HepG2 (cell line): ENCODE data around the gene TESPA1. TPM values are rescaled to one million over a fixed set of nuclear protein-coding genes. Genes with fewer than 3 reads are reported as not detected.

Experiments
- ATAC-seq: fragments of 200-7000 bp; cut with Tn5 transposase; 3 replicates; pipeline ENCODE4 v1.9.1; 2020; ENCODE audit warnings: mild to moderate bottlenecking, moderate library complexity
- BruUV-seq: library from RNA; stranded (reverse); fragments of 400-500 nt; replicated peaks from 2 replicates; lab custom pipeline; 2021; lab: Mats Ljungman, UMichigan
- CTCF ChIA-PET: fragments of 300-600 bp; formaldehyde crosslinking; extraction: SDS; loops from one replicate; lab custom pipeline; 2021; ENCODE audit warnings: low total read pairs, inconsistent platforms, low intra/inter-chr PET ratio; lab: Yijun Ruan, JAX
- POLR2A ChIA-PET: fragments of 350-600 bp; sonication (Branson Sonifier 250); formaldehyde crosslinking; loops from one replicate; lab custom pipeline; 2020; ENCODE audit warnings: antibody characterized with exemption, inconsistent platforms; lab: Yijun Ruan, JAX
- DNase-seq: peaks from one replicate; pipeline ENCODE4 v3.0.0-alpha.2; 2015; ENCODE audit warnings: low spot score
- FAIRE-seq: peaks from 3 replicates; lab custom pipeline; 2011; peaks lifted over from hg19 to GRCh38; lab: Jason Lieb, UNC
- H2AFZ ChIP-seq: one replicate; pipeline ENCODE4 v1.6.1; 2011; ENCODE audit warnings: low read length, inconsistent platforms
- H3K27ac ChIP-seq: fragments of 300-600 bp; 3 replicates; pipeline ENCODE4 v1.8.0; 2011; ENCODE audit warnings: mixed run types, mild to moderate bottlenecking, mixed read lengths, low read length, inconsistent platforms; ENCODE audit not compliant: insufficient read depth; ENCODE audit errors: extremely low read length
- H3K27me3 ChIP-seq, 2 experiments: fragments of 200-600 bp in 1 of 2; 2 replicates in 1 of 2; 3 replicates in 1 of 2; pipeline versions ENCODE4 v1.6.0 to v1.8.0; 2011; ENCODE audit warnings: low read length in 2 of 2, mild to moderate bottlenecking in 2 of 2, moderate library complexity in 2 of 2, inconsistent platforms in 1 of 2; ENCODE audit not compliant: insufficient read depth in 2 of 2, control insufficient read depth in 1 of 2
- H3K36me3 ChIP-seq, 2 experiments: fragments of 200-600 bp in 1 of 2; replicated peaks in 1 of 2; 2 replicates in 1 of 2; 3 replicates in 1 of 2; pipeline versions ENCODE4 v1.5.1 to v1.8.0; 2011; ENCODE audit warnings: low read length in 2 of 2, inconsistent platforms in 1 of 2; ENCODE audit not compliant: insufficient read depth in 2 of 2, control insufficient read depth in 1 of 2
- H3K4me1 ChIP-seq: 2 replicates; pipeline ENCODE4 v1.5.1; 2012; ENCODE audit warnings: low read length, inconsistent platforms; ENCODE audit not compliant: insufficient read depth
- H3K4me2 ChIP-seq: 2 replicates; pipeline ENCODE4 v1.6.0; 2011; ENCODE audit warnings: low read depth, low read length, inconsistent platforms
- H3K4me3 ChIP-seq, 3 experiments: fragments of 200-600 bp in 1 of 3; sonication (generic), shearing (Covaris generic) in 1 of 3; replicated peaks in 1 of 3; 2 replicates each; pipeline ENCODE4 v1.5.1; 2011 to 2016; ENCODE audit warnings: low read length in 3 of 3, inconsistent platforms in 2 of 3, low read depth in 2 of 3, mild to moderate bottlenecking in 2 of 3, control low read depth in 1 of 3, mixed read lengths in 1 of 3; ENCODE audit not compliant: insufficient read depth in 1 of 3
- H3K79me2 ChIP-seq: one replicate; pipeline ENCODE4 v1.6.1; 2011; ENCODE audit warnings: low read length, inconsistent platforms; ENCODE audit not compliant: insufficient read depth
- H3K9ac ChIP-seq: 2 replicates; pipeline ENCODE4 v1.6.0; 2011; ENCODE audit warnings: mild to moderate bottlenecking, low read depth, low read length, inconsistent platforms; ENCODE audit not compliant: insufficient read depth
- H3K9me3 ChIP-seq: 2 replicates; pipeline ENCODE4 v1.5.1; 2012; ENCODE audit warnings: mild to moderate bottlenecking, low read length
- H4K20me1 ChIP-seq: 2 replicates; pipeline ENCODE4 v1.6.0; 2011; ENCODE audit warnings: inconsistent platforms, mild to moderate bottlenecking, low read length, moderate library complexity; ENCODE audit not compliant: insufficient read depth
- CHD4 ChIP-seq: fragments of 200-600 bp; sonication (generic); IDR thresholded peaks from 2 replicates; pipeline ENCODE4 v1.7.0; 2017; ENCODE audit warnings: mild to moderate bottlenecking, low read length, borderline replicate concordance
- FIP1L1 ChIP-seq: fragments of 200-400 bp; formaldehyde crosslinking; IDR thresholded peaks from 2 replicates; pipeline ENCODE4 v1.6.1; 2018; ENCODE audit warnings: low read depth, mild to moderate bottlenecking, low read length, moderate library complexity, borderline replicate concordance; ENCODE audit not compliant: insufficient read depth
- FOSL1 ChIP-seq: sonication (generic); formaldehyde crosslinking; IDR thresholded peaks from 2 replicates; pipeline ENCODE4 v1.9.0; 2021; ENCODE audit warnings: missing genetic modification reagents, borderline replicate concordance
- IRF1 ChIP-seq: sonication (generic); formaldehyde crosslinking; IDR thresholded peaks from 2 replicates; pipeline ENCODE4 v1.4.0; 2020; ENCODE audit warnings: low read depth, mild to moderate bottlenecking, missing genetic modification reagents
- MYPOP ChIP-seq: sonication (generic); formaldehyde crosslinking; IDR thresholded peaks from 2 replicates; pipeline ENCODE4 v1.8.1; 2023; ENCODE audit warnings: mild to moderate bottlenecking, moderate library complexity, missing genetic modification reagents
- RFX1 ChIP-seq: fragments of 450-650 bp; IDR thresholded peaks from 2 replicates; pipeline ENCODE4 v1.6.1; 2017
- ZBTB20 ChIP-seq: sonication (generic); formaldehyde crosslinking; IDR thresholded peaks from 2 replicates; pipeline ENCODE4 v1.8.1; 2023; ENCODE audit warnings: missing genetic modification reagents, low read depth, mild to moderate bottlenecking, borderline replicate concordance
- ZBTB39 ChIP-seq: sonication (generic); formaldehyde crosslinking; IDR thresholded peaks from 2 replicates; pipeline ENCODE4 v1.5.0; 2020; ENCODE audit warnings: missing genetic modification reagents
- ZFP91 ChIP-seq: sonication (generic); formaldehyde crosslinking; IDR thresholded peaks from 2 replicates; pipeline ENCODE4 v1.9.0; 2022; ENCODE audit warnings: missing genetic modification reagents, mild to moderate bottlenecking, borderline replicate concordance
- ZIK1 ChIP-seq: sonication (generic); formaldehyde crosslinking; IDR thresholded peaks from 2 replicates; pipeline ENCODE4 v1.5.0; 2020; ENCODE audit warnings: mild to moderate bottlenecking, low read depth, missing genetic modification reagents, borderline replicate concordance
- ZNF18 ChIP-seq: sonication (generic); formaldehyde crosslinking; IDR thresholded peaks from 2 replicates; pipeline ENCODE4 v1.8.0; 2022; ENCODE audit warnings: mild to moderate bottlenecking, missing genetic modification reagents; ENCODE audit not compliant: insufficient replicate concordance
- ZNF260 ChIP-seq: sonication (generic); formaldehyde crosslinking; IDR thresholded peaks from 2 replicates; pipeline ENCODE4 v1.4.0; 2020; ENCODE audit warnings: missing genetic modification reagents, low read depth, mild to moderate bottlenecking, borderline replicate concordance
- ZNF652 ChIP-seq: IDR thresholded peaks from 2 replicates; pipeline ENCODE4 v1.6.1; 2016; ENCODE audit warnings: low read depth, borderline replicate concordance
- WGBS: methylation state at CpG from one replicate; pipeline ENCODE4 v1.1.6; 2017; ENCODE audit warnings: low lambda C conversion rate; 5-methylcytosine and 5-hydroxymethylcytosine counted together
- in situ Hi-C: cut with HindIII; loops from 2 replicates; pipeline ENCODE4 v1.10.0; 2017; ENCODE audit warnings: low pct_unique_long_range_greater_than_20kb; ENCODE audit not compliant: extremely low pct_ligation_motif_present
- intact Hi-C: fragments of 100-400 bp; cut with micrococcal nuclease; formaldehyde crosslinking; loops from one replicate; pipeline ENCODE4 v1.10.0; 2022; ENCODE audit not compliant: unreplicated experiment
- polyA plus RNA-seq, 8 experiments: library from polyadenylated mRNA; depleted of rRNA in 3 of 8; stranded (reverse) in 7 of 8; unstranded in 1 of 8; fragments of >200 nt; fragmentation: Illumina TruSeq in 4 of 8; extraction: Trizol in 4 of 8; gene quantifications; 2 replicates each; pipeline versions ENCODE4 v1.2.1 to v1.2.3, GENCODE V29; 2011 to 2016; ENCODE audit warnings: low read depth in 4 of 8, missing spikeins in 1 of 8, mixed read lengths in 1 of 8; ENCODE audit not compliant: insufficient read depth in 1 of 8
- total RNA-seq, 5 experiments: library from RNA; depleted of rRNA; stranded (reverse); fragments of >200 nt; fragmentation: Illumina TruSeq; extraction: Trizol; gene quantifications; 2 replicates each; pipeline ENCODE4 v1.2.3, GENCODE V29; 2016; ENCODE audit warnings: low read depth in 1 of 5
- TF ChIP-seq, protein P1 (sequence below): sonication (generic); formaldehyde crosslinking; IDR thresholded peaks from 2 replicates; pipeline ENCODE4 v1.8.0; 2022; ENCODE audit warnings: missing genetic modification reagents, low read depth, mild to moderate bottlenecking, borderline replicate concordance

TESPA1 gene
- total and polyA plus RNA-seq, 2 of the 13 experiments (the other 11 are each of a cell fraction or from before 2014, with no cell fraction given) = not detected

DNA sequence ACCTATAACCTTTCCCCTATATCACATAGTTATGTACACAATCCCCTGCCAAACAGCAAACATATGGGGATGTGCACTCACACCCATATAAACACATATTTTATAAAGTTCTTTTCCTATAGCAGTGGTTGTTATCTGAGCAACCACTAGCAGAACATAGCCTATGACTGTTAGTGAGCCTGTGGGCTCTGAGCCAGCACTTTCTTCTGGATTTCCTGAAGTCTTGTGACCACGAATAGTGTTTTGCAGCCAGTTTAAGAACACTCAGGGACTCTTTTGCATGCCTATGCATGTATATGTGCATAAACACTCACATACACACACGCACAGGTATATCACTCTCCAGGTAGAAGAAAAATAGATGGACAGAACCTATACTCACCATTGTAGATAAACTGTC is 17.1 kb downstream of the TESPA1 start (continued):
- TF ChIP-seq FIP1L1 (no peak), ZIK1 (CRISPR knock-in tag) (no peak), ZBTB20 (no peak), CHD4 (no peak), ZFP91 (no peak), ZBTB39 (CRISPR knock-in tag) (no peak)
- TF ChIP-seq, protein P1, sequence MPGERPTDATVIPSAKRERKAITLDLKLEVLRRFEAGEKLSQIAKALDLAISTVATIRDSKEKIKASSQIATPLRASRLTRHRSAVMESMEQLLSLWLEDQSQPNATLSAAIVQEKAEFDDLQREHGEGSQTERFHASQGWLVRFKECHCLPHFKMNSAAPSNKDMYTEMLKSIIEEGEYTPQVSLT (CRISPR knock-in tag) = no peak

DNA sequence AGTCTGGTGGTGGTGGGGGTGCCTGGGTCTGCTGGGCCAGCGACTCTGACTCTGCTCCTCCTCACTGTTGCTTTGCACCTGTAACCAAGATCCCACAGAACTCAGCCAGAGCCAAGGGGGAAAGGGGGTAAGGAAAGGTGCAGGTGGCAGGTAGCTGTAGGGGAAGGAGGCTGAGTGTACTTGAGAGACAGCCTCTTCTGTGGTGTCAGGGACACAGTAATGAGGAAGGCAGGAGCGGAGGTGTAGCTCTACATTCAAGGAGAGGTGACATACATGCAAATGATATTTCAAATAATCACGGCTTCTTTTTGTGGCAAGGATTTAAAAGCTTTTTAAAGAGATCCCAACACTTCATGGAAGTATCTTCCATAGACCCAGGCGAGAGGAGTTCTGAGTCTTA is 23.4 kb downstream of the TESPA1 start:
- H2AFZ ChIP-seq = no peak overlapping the region
- FAIRE-seq (no peak), ATAC-seq (no peak), DNase-seq (no peak)
- intact Hi-C loops (no loop called here), in situ Hi-C loops (loop anchor here (5.0 kb wide), 1 partner anchor 109 kb away; the partner anchor contains the start of gene MUCL1)
- H3K4me1 ChIP-seq = no peaks in the 10 kb centered on the region
- no TSS peak for BruUV-seq
- H3K4me2 ChIP-seq = no peak overlapping the region
- peaks cover 1 to 15% of the 10 kb centered on the region in 2 experiments; a peak in 3 of 5 replicates for H3K27me3 ChIP-seq
- H3K9me3 ChIP-seq = no peaks in the 10 kb centered on the region
- CTCF ChIA-PET = no interaction called here
- no peak overlapping the region for H3K9ac ChIP-seq
- WGBS = 1% methylated on average over 3 of the region's 4 CpGs
- no peaks in the 10 kb centered on the region for H4K20me1 ChIP-seq
- no peaks in the 10 kb centered on the region for H3K36me3 ChIP-seq
- H3K79me2 ChIP-seq = no peaks in the 10 kb centered on the region
- POLR2A ChIA-PET = no interaction called here
- no peak overlapping the region for H3K27ac ChIP-seq
- H3K4me3 ChIP-seq = no peak overlapping the region
- TF ChIP-seq RFX1 (no peak), ZNF18 (CRISPR knock-in tag) (no peak), MYPOP (CRISPR knock-in tag) (no peak), IRF1 (CRISPR knock-in tag) (no peak), ZNF260 (CRISPR knock-in tag) (no peak), ZNF652 (CRISPR knock-in tag) (no peak), FOSL1 (no peak)
